ENCODE data around the gene FAM234B.
"Not testable (repeated sequence)": the region's sequence is repeated elsewhere in the genome, so short reads cannot be mapped to it uniquely, and the experiment has no call there.

FAM234B gene

DNA sequence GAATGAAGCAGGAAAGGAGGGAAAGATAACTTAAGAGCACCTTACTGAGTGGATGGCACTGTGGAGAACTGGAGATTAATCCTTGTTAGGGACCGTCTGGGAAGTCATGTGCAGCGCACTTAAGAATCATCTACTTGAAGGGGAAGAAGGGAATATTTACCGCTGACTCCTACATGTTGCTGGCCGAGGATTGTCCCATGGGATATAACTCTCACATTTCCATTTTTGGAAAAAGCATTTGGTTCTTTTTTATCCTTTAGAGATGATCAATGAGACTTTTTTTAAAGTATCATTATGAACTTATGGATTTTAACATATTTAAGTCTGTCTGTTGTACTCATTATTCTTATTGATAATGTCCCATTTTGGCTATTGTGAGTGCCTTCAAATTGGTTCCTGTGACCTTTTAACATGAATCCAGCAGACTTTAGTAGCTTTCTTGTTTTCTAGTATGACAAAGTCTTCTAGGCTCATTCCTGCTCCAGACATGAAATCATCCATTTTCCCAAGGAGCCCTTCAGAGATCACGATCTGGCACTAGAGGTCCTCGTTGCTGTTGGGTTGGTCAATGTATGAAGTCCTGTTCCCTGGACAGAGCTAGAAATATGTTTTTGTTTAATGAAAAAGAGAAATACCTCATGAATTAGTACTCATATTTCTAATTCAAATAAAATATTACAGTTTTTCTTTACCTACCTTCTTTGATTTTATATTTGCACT lies 20.2 kb upstream of the FAM234B start:
- DNase-seq (ENCODE audit: low spot score): peak; percentile 17

- DNase-seq (ENCODE audit: low spot score): no peak
Observed at GRCh38 chr12:13024531-13024916, 19.7 kb upstream of the FAM234B start.

DNA sequence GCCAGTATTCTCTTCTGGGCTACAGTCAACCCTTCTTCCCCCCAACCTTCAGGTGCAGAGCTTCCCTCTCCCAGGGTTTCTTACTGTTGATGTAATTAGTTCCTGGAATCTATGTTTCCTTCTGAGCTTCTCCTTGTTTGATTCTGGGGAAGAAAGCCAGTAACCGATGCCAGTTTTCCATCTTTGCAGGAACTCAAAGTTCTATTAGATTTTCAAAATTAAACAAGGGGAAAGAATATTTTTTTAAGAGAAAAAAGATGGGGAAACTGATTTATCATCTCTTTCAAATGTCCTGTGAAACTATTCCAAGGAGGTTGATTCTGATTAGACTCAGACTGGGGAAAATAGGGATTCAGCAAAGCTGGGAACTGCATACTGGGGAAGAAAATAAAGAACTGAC lies 17.9 kb upstream of the FAM234B start:
- DNase-seq (ENCODE audit: low spot score): no peak

- no peak for DNase-seq (ENCODE audit: low spot score)
Observed at GRCh38 chr12:13027032-13027431, 17.1 kb upstream of the FAM234B start.

DNA sequence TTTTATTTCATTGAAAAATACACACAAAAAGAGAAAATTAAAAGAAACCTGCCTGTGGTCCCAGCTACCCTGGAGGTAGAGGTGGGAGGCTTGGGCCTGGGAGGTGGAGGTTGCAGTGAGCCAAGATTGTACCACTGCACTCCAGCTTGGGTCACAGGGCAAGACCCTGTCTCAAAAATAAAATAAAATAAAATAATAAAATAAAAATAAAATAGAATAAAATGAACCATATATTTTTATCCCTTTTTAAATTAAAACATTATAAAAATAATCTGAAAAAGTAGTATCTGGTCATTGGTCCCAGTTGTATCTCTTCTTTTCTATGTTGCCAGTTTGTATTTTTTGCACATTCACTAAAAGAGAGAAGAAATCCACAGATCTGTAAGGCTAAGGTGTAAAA lies 16.7 kb upstream of the FAM234B start:
- no peak for DNase-seq (ENCODE audit: low spot score)

DNA sequence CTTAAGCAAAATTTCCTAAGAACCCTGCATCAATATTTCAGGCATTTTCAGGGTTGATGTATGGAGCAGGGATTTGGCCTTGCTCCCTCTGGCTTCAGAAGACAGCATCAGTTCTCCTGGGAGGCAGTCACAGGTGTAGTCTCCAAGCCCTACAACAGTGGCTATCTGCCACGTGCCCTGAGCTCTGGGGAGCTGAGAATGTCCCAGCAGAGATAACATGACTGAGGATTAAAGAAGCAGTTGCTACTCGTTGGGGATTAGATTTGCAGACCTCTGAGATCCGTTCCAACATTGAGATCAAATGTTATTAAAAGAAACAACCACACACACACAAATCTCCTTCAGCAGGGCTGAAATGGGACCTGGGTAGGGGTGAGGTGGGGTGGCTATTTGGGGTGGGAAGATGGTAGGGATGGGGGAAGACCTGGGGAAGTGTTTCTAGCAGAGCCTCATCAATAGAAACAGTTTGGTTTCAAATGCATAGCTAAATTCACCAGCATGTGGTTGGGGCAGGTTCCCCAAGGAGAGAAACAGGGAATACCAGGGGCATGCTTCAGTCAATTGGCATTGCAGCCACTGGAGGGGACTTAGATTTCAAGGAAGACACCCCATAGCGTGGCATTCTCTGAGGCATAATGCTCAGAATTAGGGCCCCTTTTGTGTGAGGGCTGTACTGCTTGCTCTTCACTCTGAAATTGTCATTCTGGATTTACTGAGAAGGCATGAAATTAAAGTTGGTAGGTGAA lies 15.2 kb upstream of the FAM234B start:
- DNase-seq (ENCODE audit: low spot score): no peak

GRCh38 chr12:13030541-13031291 lies 13.5 kb upstream of the FAM234B start:
- DNase-seq (ENCODE audit: low spot score): no peak

DNA sequence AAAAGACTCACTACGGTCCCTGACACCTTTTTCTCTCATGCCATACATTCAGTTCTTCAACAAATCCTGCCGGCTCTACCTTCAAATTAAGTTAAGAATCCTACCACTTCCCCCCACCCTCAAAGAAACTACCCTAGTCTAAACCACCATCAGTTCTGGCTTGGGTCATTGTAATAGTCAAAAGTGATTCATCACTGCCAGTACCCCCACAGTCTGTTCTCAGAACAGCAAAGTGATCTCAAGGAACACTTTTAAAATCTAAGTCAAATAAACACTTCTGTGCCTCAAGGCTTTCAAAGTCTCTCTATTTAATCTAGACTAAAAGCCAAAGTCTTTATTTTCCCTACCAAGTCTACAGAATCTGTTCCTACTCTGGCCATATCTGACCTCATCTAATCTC lies 12.0 kb upstream of the FAM234B start:
- DNase-seq (ENCODE audit: low spot score): no peak

- no peak for DNase-seq (ENCODE audit: low spot score)
Observed at GRCh38 chr12:13033476-13033875, 10.7 kb upstream of the FAM234B start.

GRCh38 chr12:13035335-13035734 lies 8.8 kb upstream of the FAM234B start:
- DNase-seq (ENCODE audit: low spot score): not testable (repeated sequence)

- no peak for DNase-seq (ENCODE audit: low spot score)
Observed at GRCh38 chr12:13036881-13037280, 7.3 kb upstream of the FAM234B start.

GRCh38 chr12:13038491-13039161 lies 5.6 kb upstream of the FAM234B start:
- peak; percentile 35 for DNase-seq (ENCODE audit: low spot score)

DNA sequence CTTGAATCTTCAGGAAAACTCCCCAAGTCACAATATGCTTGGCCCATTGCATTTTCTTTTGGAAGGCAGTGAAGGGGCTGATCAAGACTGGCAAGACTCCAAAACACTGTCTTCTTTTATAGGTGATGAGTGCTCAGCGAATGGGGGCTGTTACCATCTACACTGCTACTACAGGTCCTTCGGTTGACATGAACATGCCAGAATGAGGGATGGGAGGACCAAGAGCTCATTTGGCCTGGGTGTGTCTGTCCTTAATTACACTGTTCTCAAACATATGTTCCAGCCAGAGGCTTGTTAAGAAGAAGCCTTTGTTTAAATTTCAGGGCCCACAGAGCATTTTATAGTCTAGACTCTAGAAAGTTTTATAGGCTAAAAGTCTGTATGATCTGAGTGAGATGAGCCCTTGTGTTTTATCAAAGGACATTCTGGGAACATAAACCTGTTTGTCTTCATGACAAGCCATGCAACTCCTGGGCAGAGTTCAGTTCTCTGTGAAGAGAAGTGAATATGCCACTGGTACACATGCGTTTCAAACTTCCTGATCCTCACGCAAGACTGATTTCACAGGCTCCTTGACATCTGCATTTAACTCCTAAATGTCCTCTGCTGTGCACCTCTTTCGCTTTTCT lies 4.7 kb upstream of the FAM234B start:
- DNase-seq (ENCODE audit: low spot score): no peak

DNA sequence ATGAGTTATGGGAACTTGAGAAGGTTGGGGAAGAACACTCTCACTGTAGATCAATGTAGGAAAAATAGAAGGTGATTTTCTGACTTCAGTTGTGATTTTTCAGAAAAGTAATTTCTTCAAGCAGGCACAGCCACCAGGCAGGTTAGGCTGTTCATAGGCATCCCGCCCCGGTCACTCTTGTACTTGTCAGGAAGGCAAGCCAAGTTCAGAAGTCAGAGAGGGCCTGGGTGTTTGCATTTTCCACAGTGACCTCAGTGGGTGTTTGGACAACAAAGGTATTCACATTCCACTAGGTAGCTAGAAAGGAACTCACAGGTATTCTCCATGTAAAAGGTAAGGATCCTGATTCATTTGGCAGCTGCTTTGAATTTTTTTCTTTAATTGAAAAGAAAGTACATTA lies 3.0 kb upstream of the FAM234B start:
- no peak for DNase-seq (ENCODE audit: low spot score)

GRCh38 chr12:13042666-13043230 lies 1.4 kb upstream of the FAM234B start:
- no peak for DNase-seq (ENCODE audit: low spot score)

GRCh38 chr12:13044906-13045299 lies 722 bp downstream of the FAM234B start:
- no peak for DNase-seq (ENCODE audit: low spot score)

GRCh38 chr12:13045816-13046215 lies 1.6 kb downstream of the FAM234B start:
- no peak for DNase-seq (ENCODE audit: low spot score)

DNA sequence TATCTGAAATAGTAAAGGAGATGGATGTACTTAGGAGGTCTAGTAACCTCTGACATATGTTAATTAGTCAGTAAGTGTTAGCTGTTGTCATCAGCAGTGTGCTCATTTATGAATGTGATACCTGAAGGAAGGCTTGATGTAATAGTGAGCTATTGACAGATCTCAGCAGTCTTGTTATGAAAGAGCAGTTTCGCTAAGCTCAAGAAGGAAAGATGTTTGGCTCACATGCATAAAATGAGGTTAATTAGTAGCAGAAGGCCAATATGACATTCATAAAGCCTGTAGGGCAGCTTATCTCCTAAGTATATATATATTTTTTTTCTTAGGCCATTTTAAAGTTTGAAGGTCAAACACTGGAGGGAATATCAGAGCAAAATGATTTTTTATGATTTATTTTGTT lies 2.8 kb downstream of the FAM234B start:
- no peak for DNase-seq (ENCODE audit: low spot score)

- DNase-seq (ENCODE audit: low spot score): no peak
Observed at GRCh38 chr12:13049816-13050215, 5.6 kb downstream of the FAM234B start.

GRCh38 chr12:13052421-13052820 lies 8.2 kb downstream of the FAM234B start:
- no peak for DNase-seq (ENCODE audit: low spot score)

DNA sequence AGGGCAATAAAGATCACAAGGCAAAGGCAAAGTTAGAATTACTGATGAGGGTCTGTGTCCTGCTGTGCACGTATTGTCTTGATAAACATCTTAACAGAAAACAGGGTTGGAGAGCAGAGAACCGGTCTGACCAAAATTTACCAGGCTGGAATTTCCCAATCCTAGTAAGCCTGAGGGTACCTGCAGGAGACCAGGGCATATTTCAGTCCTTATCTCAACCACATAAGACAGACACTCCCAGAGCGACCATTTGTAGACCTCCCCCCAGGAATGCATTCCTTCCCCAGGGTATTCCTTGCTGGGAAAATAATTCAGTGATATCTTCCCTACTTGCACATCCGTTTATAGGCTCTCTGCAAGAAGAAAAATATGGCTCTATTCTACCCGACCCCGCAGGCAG lies 9.4 kb downstream of the FAM234B start:
- not testable (repeated sequence) for DNase-seq (ENCODE audit: low spot score)

DNA sequence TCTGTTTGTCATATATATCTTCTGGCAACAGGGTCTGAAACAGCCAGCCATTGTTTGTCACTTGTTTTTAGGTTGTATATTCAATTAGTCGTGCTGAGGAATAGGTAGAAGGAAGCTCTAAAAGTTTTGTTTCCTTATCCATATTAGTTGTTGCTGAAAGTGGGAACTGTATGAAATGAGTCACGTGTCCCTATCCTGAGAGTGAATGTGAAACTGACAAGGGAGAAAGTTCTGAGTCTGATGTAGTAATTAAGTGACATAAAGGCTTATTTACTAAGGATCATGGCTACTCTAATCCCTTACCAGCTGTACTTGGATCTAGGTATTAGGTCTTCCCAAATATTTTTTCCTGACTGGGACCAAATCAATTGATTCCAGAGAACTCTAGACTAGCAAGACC lies 16.4 kb downstream of the FAM234B start:
- DNase-seq (ENCODE audit: low spot score): no peak

Measured in Ammon's horn (tissue), 1 donor.